Measurements from ENCODE around the gene TIRAP. TPM values are rescaled to one million over a fixed set of nuclear protein-coding genes. Genes with fewer than 3 reads are reported as not detected.

Gene TIRAP
- polyA plus RNA-seq, 1 of the 3 experiments (the other 2 are of a cell fraction) = 5.5 TPM

- no peaks in the 10 kb centered on the region; the same call in 1 of the 2 replicates for H3K79me2 ChIP-seq (ENCODE audit: insufficient read depth)
- H3K4me2 ChIP-seq = no peak overlapping the region
- H3F3A ChIP-seq (replicated peaks; ENCODE audit: insufficient read depth) = peaks cover 21% of the 10 kb centered on the region
- DNase-seq = no peak
- TF ChIP-seq ZBTB33 (IDR thresholded peaks at IDR 0.05; ENCODE audit: borderline replicate concordance, low read depth) (no peak), GABPA (IDR thresholded peaks at IDR 0.05; ENCODE audit: low read depth) (no peak), MEF2A (IDR thresholded peaks at IDR 0.05; ENCODE audit: borderline replicate concordance, low read depth) (no peak), MXI1 (IDR thresholded peaks at IDR 0.05; ENCODE audit: low read depth, low read length) (no peak)
- 88% methylated on average over 8 of the region's 8 CpGs for WGBS (ENCODE audit: low lambda C conversion rate)
- no peaks in the 10 kb centered on the region for H3K9me3 ChIP-seq
- H3K4me1 ChIP-seq (ENCODE audit: control insufficient read depth in 1 of 2, insufficient read depth in 2 of 2, low read depth in 1 of 2, low read length in 1 of 2) = peaks cover 11 to 14% of the 10 kb centered on the region in 2 experiments
- CTCF ChIA-PET = interaction anchor here (0.9 to 10.0 kb wide), 5 partner anchors 43 to 679 kb away, joined by 3 to 172 read pairs (median 6); no protein-coding TSS in a partner anchor
- H3K9ac ChIP-seq = no peak overlapping the region
- H4K20me1 ChIP-seq (ENCODE audit: insufficient read depth) = no peaks in the 10 kb centered on the region
- no peak overlapping the region for H3K27ac ChIP-seq (ENCODE audit: low read depth in 2 of 2, low read length in 1 of 2)
- no peak overlapping the region for H2AFZ ChIP-seq (ENCODE audit: low read depth)
- POLR2A ChIA-PET = no interaction called here
- H3K36me3 ChIP-seq (replicated peaks in 1 of 2; ENCODE audit: control insufficient read depth in 1 of 2, insufficient read depth in 2 of 2, low read length in 1 of 2) = peaks cover 6 to 11% of the 10 kb centered on the region in 2 experiments
- no peaks in the 10 kb centered on the region for H3K9me2 ChIP-seq
- no peaks in the 10 kb centered on the region for H3K27me3 ChIP-seq (ENCODE audit: insufficient read depth)
- H3K4me3 ChIP-seq (ENCODE audit: low read depth in 2 of 2, low read length in 1 of 2) = no peak overlapping the region
These were observed 30.1 kb downstream of the TIRAP start for GRCh38 chr11:126312961-126313360.

- 97% methylated on average over 5 of the region's 5 CpGs for WGBS (ENCODE audit: low lambda C conversion rate)
- CTCF ChIA-PET = interaction anchor here (0.8 kb wide), 1 partner anchor 167 kb away, joined by 3 read pairs; no protein-coding TSS in a partner anchor
These were observed 30.9 kb downstream of the TIRAP start for GRCh38 chr11:126313826-126314225.

More at GRCh38 chr11:126313826-126314225, 30.9 kb downstream of the TIRAP start:
- H3K4me3 ChIP-seq (ENCODE audit: low read depth in 2 of 2, low read length in 1 of 2) = no peak overlapping the region
- H3K36me3 ChIP-seq (replicated peaks in 1 of 2; ENCODE audit: control insufficient read depth in 1 of 2, insufficient read depth in 2 of 2, low read length in 1 of 2) = peaks cover 6 to 11% of the 10 kb centered on the region in 2 experiments
- H3F3A ChIP-seq (replicated peaks; ENCODE audit: insufficient read depth) = peaks cover 23% of the 10 kb centered on the region
- no peak overlapping the region for H2AFZ ChIP-seq (ENCODE audit: low read depth)
- no peaks in the 10 kb centered on the region for H3K9me2 ChIP-seq
- H3K27me3 ChIP-seq (ENCODE audit: insufficient read depth) = no peaks in the 10 kb centered on the region
- H3K27ac ChIP-seq (ENCODE audit: low read depth in 2 of 2, low read length in 1 of 2) = no peak overlapping the region
- no peak overlapping the region for H3K9ac ChIP-seq
- peaks cover 20 to 23% of the 10 kb centered on the region in 2 experiments for H3K4me1 ChIP-seq (ENCODE audit: control insufficient read depth in 1 of 2, insufficient read depth in 2 of 2, low read depth in 1 of 2, low read length in 1 of 2)
- H4K20me1 ChIP-seq (ENCODE audit: insufficient read depth) = no peaks in the 10 kb centered on the region
- H3K79me2 ChIP-seq (ENCODE audit: insufficient read depth) = no peaks in the 10 kb centered on the region; the same call in 1 of the 2 replicates
- DNase-seq = no peak
- no peaks in the 10 kb centered on the region for H3K9me3 ChIP-seq
- POLR2A ChIA-PET = no interaction called here
- no peak for TF ChIP-seq MAX (IDR thresholded peaks at IDR 0.05; ENCODE audit: low read depth)
- no peak for TF ChIP-seq IRF3 (IDR thresholded peaks at IDR 0.05; ENCODE audit: low read depth, low read length)
- no peak for TF ChIP-seq USF1 (IDR thresholded peaks at IDR 0.05; ENCODE audit: borderline replicate concordance, low read depth)
- no peak for TF ChIP-seq JUND (IDR thresholded peaks at IDR 0.05)
- TF ChIP-seq POLR2AphosphoS5 (IDR thresholded peaks at IDR 0.05; ENCODE audit: low read depth, low read length) = no peak
- TF ChIP-seq PBX3 (IDR thresholded peaks at IDR 0.05) = no peak
- no peak for TF ChIP-seq SMC3 (IDR thresholded peaks at IDR 0.05; ENCODE audit: low read depth, low read length)
- TF ChIP-seq ZBTB33 (IDR thresholded peaks at IDR 0.05; ENCODE audit: borderline replicate concordance, low read depth) = no peak
- H3K4me2 ChIP-seq = no peak overlapping the region
